GM18505 (cell line): ENCODE results near the gene ENTR1.

Experiments
- ATAC-seq: cut with Tn5 transposase; IDR thresholded peaks from one replicate; pipeline ENCODE4 v1.9.1; 2021; ENCODE audit not compliant: unreplicated experiment
- POLR2A ChIP-seq: IDR thresholded peaks from 4 replicates; pipeline ENCODE4 v1.6.1; 2011; ENCODE audit warnings: borderline replicate concordance; ENCODE audit not compliant: insufficient read depth, insufficient read length; ENCODE audit errors: extremely low read depth

ENTR1 gene

DNA sequence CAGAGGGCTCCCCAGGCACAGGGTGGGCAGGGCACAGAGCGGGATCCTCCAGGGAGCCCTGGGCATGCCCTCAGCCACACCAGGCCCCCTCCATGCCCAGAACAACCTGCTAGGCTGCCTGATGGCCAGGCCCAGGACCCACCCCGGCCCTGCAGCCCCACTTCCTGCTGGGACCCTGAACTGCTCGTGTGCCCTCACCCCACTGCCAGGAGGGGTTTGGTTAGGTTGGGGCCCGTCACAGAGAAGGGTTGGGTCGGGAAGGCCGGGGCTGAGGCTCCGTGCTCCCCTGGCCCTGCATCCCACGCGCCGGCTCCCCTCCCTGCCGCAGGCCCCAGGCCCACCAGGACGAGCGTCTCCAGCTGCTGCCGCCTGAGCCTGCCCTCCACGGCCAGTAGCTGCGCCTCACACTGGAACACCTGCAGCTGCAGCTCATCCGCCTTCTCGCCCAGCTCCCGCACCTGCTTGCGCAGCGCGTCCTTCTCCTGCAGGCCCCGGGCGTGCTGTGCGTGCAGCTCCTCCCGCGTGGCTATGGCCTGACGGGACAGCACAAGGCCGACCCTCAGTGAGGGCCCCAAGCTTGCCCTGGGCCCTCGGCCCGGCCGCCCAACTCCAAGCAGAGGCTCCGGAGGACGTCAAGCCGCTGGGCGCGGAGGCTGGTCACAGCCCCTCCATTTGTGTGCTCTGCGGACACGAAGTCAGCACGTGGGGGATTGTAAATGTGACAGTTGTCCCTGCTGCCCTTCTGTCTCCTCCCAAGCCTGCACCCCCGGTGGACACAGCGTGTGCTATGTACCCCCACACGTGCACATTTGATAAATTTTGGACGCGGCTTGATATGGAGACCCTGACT lies 42.9 kb downstream of the ENTR1 start:
- no peak for TF ChIP-seq POLR2A
- ATAC-seq, result no peak

DNA sequence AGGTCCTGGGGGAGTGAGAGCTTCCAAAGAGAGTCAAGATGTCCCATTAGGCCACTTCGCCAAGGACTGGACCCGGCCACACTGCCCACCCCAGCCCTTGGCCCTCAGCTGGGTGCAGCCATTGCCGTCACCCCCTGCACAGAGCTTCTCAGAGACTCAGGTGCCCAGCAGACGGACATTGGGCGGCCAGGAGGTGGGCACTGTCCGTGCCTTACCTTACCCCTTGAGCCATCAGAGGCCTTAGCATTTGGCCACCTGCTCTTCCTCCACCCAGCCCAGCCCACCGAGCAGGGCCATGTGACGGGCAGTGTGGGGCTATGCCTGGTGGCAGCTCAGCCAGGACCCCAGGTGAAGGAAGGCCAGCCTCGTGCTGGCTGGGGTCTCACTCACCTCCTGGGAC lies 43.6 kb downstream of the ENTR1 start:
- ATAC-seq, result no peak
- TF ChIP-seq POLR2A, result no peak

DNA sequence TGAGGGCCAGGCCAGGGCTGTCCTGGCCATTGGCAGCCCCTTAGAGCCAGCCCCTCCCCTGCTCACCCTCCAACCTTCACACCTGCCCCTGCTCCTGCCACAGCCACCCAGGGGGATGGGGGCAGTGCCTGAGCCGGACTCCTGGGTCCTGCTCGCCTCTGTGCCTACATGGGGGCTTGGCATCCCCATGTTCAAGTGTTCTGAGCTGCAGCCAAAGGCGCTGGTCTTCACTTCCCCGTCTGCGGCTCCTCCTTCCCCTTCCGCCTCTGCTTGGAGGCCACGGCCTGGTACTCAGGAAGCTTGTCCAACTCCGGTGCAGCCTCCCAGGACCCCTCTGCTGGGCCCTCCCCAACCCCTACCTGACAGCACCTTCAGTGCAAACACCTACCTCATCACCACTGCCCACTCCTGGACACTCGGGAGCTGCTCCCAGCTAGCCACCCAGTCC lies 44.6 kb downstream of the ENTR1 start:
- TF ChIP-seq POLR2A, result no peak
- no peak for ATAC-seq

DNA sequence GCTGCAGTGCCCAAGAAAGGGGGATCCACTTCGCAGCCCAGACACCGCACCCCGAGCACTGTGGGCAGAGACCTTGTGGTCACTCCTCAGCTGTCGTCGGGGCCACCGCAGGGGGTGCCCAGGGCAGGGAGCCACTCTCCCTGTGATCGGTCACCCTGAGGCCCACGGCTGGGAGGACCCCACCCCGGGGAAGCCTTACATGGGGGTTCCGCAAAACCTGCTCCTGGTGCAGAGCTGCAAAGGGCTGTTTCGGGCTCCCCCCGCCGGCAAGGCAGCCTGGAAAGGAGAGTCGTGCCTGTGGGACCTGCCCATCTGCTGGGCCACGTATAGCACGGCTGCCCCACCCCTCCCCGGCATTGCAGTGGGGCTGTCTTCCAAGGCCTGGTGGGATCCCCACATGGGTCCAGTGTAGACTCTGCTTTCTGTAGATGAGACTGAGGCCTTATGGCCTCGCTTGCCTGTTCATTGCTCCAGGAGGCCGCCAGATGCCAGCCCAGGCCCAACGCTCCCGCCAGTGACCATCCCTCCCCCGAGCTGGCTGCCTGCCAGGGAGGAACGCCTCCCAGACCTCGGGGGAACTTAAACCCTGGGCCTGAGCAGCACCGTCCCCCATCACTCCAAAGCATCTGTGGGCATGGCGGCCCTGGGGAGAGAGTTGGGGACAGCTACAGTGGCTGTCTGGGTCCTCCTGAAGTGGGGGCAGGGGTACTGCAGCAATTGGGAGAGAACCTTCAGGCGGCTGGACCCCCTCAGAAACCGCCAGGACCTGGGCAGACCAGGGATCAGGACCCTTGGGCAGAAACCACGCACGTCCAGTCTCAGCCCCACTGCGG lies 45.3 kb downstream of the ENTR1 start:
- ATAC-seq, result no peak
- no peak for TF ChIP-seq POLR2A

DNA sequence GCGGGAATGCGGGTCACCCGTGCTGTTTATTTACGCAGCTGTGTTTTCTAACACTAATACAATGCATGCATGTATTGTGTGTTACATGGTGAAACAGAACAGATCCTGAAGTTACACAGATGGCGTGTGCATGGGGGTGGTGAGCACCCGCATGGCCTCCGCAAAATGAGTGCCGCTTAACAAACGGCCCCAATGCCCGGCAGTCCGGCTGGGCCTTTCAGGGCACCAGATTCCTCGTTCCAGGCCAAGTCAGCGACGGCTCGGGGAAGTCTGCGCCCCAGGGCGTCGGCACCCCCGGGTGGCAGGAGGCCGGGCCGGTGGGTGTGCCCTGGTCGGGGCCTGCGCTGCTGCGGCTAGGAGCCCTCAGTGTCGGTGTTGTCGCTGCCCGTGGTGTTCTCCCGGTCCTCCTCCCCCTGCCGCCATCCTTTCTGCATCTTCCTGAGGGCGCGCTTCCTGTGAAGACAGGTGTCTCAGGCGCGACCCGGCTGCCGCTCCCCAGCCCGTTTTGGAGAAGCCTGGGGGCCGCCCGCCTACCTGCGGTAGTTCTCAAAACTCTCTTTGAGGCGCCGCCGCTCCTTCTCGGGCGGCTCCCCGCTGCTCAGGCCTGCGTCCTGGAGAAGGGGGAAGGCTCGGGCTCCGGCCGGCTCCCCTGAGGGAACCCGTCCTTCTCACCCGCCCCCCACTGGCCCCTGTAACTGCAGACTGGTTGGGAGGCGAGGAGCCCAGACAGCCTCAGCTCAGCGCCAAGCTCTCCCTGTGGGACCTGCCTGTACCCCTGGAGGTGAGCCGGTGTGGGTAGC lies 46.3 kb downstream of the ENTR1 start:
- no peak for TF ChIP-seq POLR2A
- no peak for ATAC-seq

DNA sequence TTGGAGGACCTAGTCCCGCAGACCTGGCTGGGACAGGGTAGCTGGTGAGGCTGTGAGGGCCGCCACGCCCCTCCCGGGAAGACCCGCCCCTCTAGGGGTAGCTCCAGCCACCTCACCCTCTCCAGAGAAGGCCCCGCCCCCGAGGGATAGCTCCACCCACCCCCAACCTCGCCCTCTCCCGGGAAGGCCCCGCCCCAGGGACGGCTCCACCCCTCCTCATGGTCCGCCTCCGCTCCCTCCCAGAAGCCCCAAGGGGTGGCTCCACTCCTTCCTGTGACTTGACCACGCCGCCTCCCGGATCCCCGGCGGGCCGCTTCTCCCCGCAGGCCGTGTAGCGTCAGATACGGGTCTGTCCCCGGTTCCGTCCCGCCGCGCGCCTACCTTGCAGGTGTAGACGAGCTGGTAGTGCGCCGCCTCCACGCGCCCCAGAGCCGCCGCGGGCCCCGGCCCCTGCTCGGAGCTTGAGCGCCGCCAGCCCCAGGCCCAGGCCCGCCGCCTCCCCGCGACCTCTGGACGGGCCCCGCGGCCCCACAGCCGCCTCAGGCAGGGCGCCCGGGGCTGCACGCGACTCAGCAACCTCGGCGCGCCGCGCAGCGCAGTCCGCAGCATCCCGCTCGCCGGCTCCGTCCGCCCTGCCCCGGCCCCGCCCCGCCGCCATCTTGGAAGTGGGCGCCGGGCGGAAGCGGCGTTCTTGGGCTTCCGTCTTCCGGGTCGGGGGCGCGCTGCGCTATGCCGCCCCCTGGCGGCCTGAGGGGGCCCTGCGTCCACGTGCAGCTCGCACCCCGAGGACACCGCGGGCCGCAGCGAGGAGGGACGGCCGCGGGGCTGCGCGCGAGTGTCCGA lies 47.1 kb downstream of the ENTR1 start, which contains the start of gene DNLZ:
Gene DNLZ, minus strand, starts transcription at position 639 of the 843 bp plus-strand sequence. Its CDS starts 30 bp downstream, at position 609.
- ATAC-seq, result peak; percentile 73
- peak; percentile 82 for TF ChIP-seq POLR2A

DNA sequence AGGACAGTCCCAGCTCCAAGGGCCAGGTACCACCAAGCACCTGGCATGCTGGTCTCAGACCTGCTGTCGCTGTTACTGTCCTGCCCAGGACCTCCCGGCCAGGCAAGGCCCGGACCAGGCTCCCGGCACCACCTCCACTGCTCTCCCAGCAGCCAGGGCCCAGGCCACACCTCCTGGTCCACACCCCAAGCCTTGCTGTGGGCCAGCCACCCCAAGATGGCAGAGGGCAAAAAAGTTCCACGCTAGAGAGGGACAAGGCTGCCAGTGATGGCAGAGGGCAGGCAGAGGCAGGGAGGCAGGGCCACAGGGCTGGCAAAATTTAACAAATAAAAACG lies 48.0 kb downstream of the ENTR1 start:
- no peak for TF ChIP-seq POLR2A
- ATAC-seq, result no peak

DNA sequence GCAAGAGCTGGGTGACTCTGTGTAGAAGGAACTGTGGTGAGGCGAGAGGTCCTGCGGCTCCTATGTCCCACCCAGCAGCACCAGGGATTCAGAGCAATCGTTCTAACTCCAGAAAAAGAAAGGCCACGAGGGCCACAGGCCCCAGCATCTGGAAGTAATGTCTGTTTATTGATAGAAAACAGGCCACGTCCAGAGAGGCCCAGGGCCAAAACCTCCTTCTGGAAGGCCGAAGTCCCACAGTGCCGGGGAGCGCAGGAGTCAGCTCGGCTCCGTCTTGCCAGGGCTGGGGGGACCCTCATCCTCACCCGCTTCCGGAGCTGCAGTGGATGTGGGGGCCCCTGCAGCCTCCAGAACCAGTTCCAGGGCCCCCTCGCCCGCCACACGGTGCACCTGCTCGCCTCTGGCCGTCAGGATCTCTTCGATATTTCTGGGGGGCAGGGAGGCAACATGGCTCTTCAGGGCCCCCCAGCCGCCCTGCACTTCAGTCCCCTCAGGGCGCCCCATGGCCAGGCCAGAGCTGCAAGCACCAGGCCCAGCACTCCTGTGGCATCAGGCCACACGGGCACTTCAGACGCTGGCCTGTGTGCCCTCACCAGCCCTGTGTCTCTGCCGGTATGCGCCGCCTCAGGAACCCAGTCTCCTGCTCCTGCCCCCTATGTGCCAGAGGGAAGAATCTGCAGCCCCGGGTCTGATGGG lies 48.5 kb downstream of the ENTR1 start:
- no peak for TF ChIP-seq POLR2A
- no peak for ATAC-seq

DNA sequence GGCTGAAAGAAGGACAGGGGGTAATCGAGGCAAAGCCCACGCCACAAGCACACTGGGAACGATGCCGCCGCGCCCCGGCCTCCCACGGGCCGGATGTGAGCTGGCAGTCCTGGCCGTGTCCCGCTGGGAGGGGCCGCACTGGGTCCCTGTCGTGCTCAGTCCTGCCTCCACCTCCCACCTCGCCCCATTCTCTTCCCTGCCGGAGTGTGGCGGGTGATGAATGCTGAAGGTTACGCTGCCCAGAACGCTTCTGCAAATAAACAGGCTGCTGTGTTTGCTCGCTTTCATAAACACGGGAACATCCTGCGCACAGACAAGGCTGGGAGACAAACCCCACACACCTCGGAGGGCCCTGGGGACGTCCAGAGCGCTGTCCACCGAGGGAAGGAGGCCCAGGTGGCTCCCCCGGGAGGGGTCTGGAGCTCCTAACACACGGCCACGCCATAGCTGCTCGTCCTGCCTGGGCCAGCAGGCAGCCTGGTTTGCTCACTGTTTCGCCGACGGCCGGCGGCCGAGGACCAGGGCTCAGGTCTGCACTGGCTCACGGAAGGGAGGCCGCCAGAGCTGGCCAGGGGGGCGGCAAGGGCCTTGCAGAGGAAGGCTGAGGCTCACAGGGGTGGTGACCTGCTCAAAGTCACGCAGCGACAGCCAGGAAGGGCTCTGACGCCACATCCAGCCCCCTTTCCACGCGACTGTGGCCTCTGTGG lies 49.2 kb downstream of the ENTR1 start:
- ATAC-seq, result no peak
- TF ChIP-seq POLR2A, result no peak

DNA sequence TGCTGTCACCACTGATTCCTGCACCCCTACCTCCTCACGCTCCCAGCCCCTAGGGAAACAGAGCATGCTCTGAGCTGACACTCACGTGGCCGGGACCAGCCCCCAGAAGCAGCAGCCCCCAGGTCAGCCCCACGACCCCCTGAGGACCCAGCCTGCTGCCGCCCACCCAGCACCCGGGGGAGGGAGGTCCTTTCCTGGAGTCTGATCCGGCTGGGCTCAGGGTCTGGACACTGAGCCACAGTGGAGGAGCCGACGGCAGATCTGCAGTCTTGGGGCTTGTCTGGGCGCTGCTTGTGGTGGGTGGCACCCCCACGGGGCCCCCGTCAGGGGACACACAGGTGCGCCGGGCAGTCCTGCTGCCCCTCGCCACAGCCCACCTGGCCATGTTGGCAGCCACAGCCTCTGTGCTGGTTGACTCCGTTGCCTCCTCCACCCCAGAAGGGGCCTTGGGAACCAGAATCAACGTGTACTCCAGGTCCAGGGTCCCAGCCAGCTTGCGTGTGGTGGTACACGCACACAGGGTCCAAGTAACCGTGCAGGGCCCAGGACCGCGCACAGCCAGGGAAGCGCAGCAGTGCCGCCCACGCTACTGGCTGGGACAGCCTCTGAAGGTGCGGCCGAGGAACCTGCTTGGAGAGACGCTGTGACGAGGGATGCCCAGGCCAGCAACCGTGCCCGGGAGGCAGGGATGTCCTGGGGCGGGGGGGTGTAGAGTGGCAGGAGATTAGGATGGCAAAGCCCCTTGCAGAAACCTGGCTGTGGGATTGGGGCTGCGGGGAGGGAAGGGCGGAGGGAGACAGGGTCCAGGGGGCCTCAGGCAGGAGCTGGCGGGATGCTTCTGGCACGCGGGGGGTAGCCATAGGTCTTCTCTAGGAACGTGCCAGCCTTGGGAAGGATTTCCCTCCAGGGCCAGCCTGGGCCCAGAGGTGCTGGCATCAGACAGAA lies 50.4 kb downstream of the ENTR1 start:
- no peak for ATAC-seq
- no peak for TF ChIP-seq POLR2A

DNA sequence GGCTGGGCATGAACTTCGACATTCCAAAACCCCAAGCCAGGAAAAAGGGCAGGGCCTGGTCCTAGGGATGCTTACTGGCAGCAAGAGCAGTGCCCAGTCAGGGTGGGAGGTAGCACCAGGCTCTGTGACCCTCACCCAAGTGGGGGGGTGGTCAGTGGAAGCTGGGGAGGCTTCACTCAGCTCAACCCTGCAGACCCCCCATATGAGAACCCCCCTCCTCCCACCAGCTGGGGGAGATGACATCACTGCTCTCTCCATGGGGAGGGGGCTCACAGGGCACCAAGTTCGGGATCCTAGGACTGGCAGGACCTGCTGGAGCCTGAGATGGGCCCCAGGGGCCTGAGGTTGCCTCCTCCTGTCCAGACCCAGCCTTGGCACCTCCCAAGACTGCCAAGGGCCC lies 51.5 kb downstream of the ENTR1 start:
- TF ChIP-seq POLR2A, result no peak
- no peak for ATAC-seq

DNA sequence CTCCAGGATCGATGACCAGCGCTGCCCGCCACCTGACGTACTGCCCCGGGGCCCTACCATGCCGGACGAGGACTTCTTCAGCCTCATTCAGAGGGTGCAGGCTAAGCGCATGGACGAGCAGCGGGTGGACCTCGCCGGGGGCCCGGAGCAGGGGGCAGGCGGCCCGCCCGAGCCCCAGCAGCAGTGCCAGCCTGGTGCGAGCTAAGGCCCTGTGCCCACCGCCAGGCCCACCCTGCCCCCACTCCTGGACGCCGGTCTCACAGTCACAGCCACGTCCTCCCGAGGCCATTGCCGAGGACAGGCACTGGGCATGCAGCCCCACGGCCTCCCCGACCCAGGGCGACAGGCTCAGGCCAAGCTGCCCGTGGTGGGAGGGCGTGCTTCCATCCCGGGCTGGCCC lies 52.4 kb downstream of the ENTR1 start:
- ATAC-seq, result no peak

More for the DNA sequence above, 52.4 kb downstream of the ENTR1 start:
- TF ChIP-seq POLR2A, result no peak
